ENCODE measurements around the gene TMEFF2. TPM values are rescaled to one million over a fixed set of nuclear protein-coding genes. Genes with fewer than 3 reads are reported as not detected.

Gene TMEFF2
- total RNA-seq, 2 donors from 2014 or later = 0.09 TPM; not detected in 1

- Histone ChIP-seq H3K9me3 (ENCODE audit: control insufficient read depth, low read length) (no peaks in the 10 kb centered on the region), H3K4me1 (ENCODE audit: control insufficient read depth, insufficient read depth, low read length) (peaks cover 2% of the 10 kb centered on the region), H3K27me3 (ENCODE audit: control insufficient read depth, insufficient read depth, low read length, poor library complexity, severe bottlenecking) (no peaks in the 10 kb centered on the region), H3K27ac (ENCODE audit: low read depth, low read length) (no peak overlapping the region), H3K4me3 (ENCODE audit: low read length) (no peak overlapping the region), H3K9ac (ENCODE audit: extremely low read depth, low read length, poor library complexity, severe bottlenecking) (no peak overlapping the region), H3K36me3 (ENCODE audit: control insufficient read depth, insufficient read depth, low read length) (no peaks in the 10 kb centered on the region)
- Mint-ChIP-seq H3K27me3 (ENCODE audit: insufficient read depth) (no peaks in the 10 kb centered on the region), H3K4me3 (no peak overlapping the region), H3K9me3 (no peaks in the 10 kb centered on the region), H3K27ac (peak overlapping the region; percentile 44), H3K36me3 (ENCODE audit: low read depth) (no peaks in the 10 kb centered on the region), H3K4me1 (peaks cover 17% of the 10 kb centered on the region)
- WGBS, 2 experiments (ENCODE audit: insufficient coverage in 1 of 2, insufficient read length in 1 of 2) = 60 to 84% methylated on average over 1 to 5 of the region's 5 CpGs
- no peak for DNase-seq
- no peak for TF ChIP-seq CTCF (conservative IDR thresholded peaks at IDR 0.05)
Measured at GRCh38 chr2:192004188-192004963, 190.4 kb downstream of the TMEFF2 start.

- Mint-ChIP-seq H3K36me3 (ENCODE audit: low read depth) (no peaks in the 10 kb centered on the region), H3K27me3 (ENCODE audit: insufficient read depth) (no peaks in the 10 kb centered on the region), H3K4me3 (no peak overlapping the region), H3K27ac (no peak overlapping the region), H3K9me3 (no peaks in the 10 kb centered on the region), H3K4me1 (peaks cover 12% of the 10 kb centered on the region)
- WGBS, 2 experiments (ENCODE audit: insufficient coverage in 1 of 2, insufficient read length in 1 of 2) = 49 to 85% methylated on average over 3 to 8 of the region's 8 CpGs
- Histone ChIP-seq H3K27me3 (ENCODE audit: control insufficient read depth, insufficient read depth, low read length, poor library complexity, severe bottlenecking) (no peaks in the 10 kb centered on the region), H3K4me1 (ENCODE audit: control insufficient read depth, insufficient read depth, low read length) (peaks cover 2% of the 10 kb centered on the region), H3K9ac (ENCODE audit: extremely low read depth, low read length, poor library complexity, severe bottlenecking) (no peak overlapping the region), H3K9me3 (ENCODE audit: control insufficient read depth, low read length) (no peaks in the 10 kb centered on the region), H3K36me3 (ENCODE audit: control insufficient read depth, insufficient read depth, low read length) (no peaks in the 10 kb centered on the region), H3K27ac (ENCODE audit: low read depth, low read length) (no peak overlapping the region), H3K4me3 (ENCODE audit: low read length) (no peak overlapping the region)
- TF ChIP-seq CTCF (conservative IDR thresholded peaks at IDR 0.05) = no peak
- DNase-seq = peak; percentile 72
Measured at GRCh38 chr2:192002418-192002817, 192.3 kb downstream of the TMEFF2 start.

- DNase-seq = no peak
- no peak overlapping the region for H3K27ac ChIP-seq (ENCODE audit: low read depth, low read length)
- H3K9me3 ChIP-seq (ENCODE audit: control insufficient read depth, low read length) = no peaks in the 10 kb centered on the region
- Mint-ChIP-seq H3K9me3 (no peaks in the 10 kb centered on the region), H3K36me3 (ENCODE audit: low read depth) (no peaks in the 10 kb centered on the region), H3K27ac (no peak overlapping the region), H3K4me3 (no peak overlapping the region), H3K27me3 (ENCODE audit: insufficient read depth) (no peaks in the 10 kb centered on the region), H3K4me1 (peaks cover 11% of the 10 kb centered on the region)
- TF ChIP-seq CTCF (conservative IDR thresholded peaks at IDR 0.05) = no peak
- no peak overlapping the region for H3K9ac ChIP-seq (ENCODE audit: extremely low read depth, low read length, poor library complexity, severe bottlenecking)
- H3K36me3 ChIP-seq (ENCODE audit: control insufficient read depth, insufficient read depth, low read length) = no peaks in the 10 kb centered on the region
- no peaks in the 10 kb centered on the region for H3K4me1 ChIP-seq (ENCODE audit: control insufficient read depth, insufficient read depth, low read length)
- 96 to 100% methylated on average over 1 of the region's 1 CpG for WGBS, 2 experiments (ENCODE audit: insufficient coverage in 1 of 2, insufficient read length in 1 of 2)
- no peak overlapping the region for H3K4me3 ChIP-seq (ENCODE audit: low read length)
- H3K27me3 ChIP-seq (ENCODE audit: control insufficient read depth, insufficient read depth, low read length, poor library complexity, severe bottlenecking) = no peaks in the 10 kb centered on the region
Measured at GRCh38 chr2:192000196-192000980, 194.3 kb downstream of the TMEFF2 start.
